GM19035 (cell line): ENCODE measurements around the gene MCM5.
"Not testable (repeated sequence)": the region's sequence is repeated elsewhere in the genome, so short reads cannot be mapped to it uniquely, and the experiment has no call there.

ENCODE experiments used
- ATAC-seq: cut with Tn5 transposase; IDR thresholded peaks from one replicate; pipeline ENCODE4 v1.9.1; 2021; ENCODE audit not compliant: unreplicated experiment

MCM5 gene

GRCh38 chr22:35470903-35471321, 71.0 kb downstream of the MCM5 start:
- ATAC-seq = no peak

GRCh38 chr22:35471566-35471965, 71.6 kb downstream of the MCM5 start:
- ATAC-seq = not testable (repeated sequence)

GRCh38 chr22:35472488-35472887, 72.5 kb downstream of the MCM5 start:
- ATAC-seq = no peak

- ATAC-seq = no peak
These were observed 74.0 kb downstream of the MCM5 start for GRCh38 chr22:35473971-35474370.
